HG03342 (cell line): ENCODE measurements around the gene IGF1R.

ENCODE experiments used
- ATAC-seq: cut with Tn5 transposase; IDR thresholded peaks from one replicate; pipeline ENCODE4 v1.9.1; 2021; ENCODE audit warnings: mild to moderate bottlenecking, moderate library complexity; ENCODE audit not compliant: unreplicated experiment

IGF1R gene

GRCh38 chr15:98792117-98792516 is 143.8 kb downstream of the IGF1R start:
- ATAC-seq, result no peak

GRCh38 chr15:98794211-98794610 is 145.9 kb downstream of the IGF1R start:
- no peak for ATAC-seq

GRCh38 chr15:98794748-98795147 is 146.4 kb downstream of the IGF1R start:
- ATAC-seq, result no peak

GRCh38 chr15:98795980-98796379 is 147.6 kb downstream of the IGF1R start:
- ATAC-seq, result no peak

GRCh38 chr15:98796685-98797357 is 148.5 kb downstream of the IGF1R start:
- no peak for ATAC-seq

GRCh38 chr15:98798375-98798893 is 150.1 kb downstream of the IGF1R start:
- ATAC-seq, result no peak

GRCh38 chr15:98799461-98800390 is 151.4 kb downstream of the IGF1R start:
- ATAC-seq, result no peak

- ATAC-seq, result no peak
Measured at GRCh38 chr15:98800437-98801233, 152.3 kb downstream of the IGF1R start.

GRCh38 chr15:98801234-98801561 is 152.9 kb downstream of the IGF1R start:
- no peak for ATAC-seq

- no peak for ATAC-seq
Measured at GRCh38 chr15:98802187-98802586, 153.8 kb downstream of the IGF1R start.

GRCh38 chr15:98803228-98804056 is 155.1 kb downstream of the IGF1R start:
- ATAC-seq, result no peak

GRCh38 chr15:98804057-98804380 is 155.7 kb downstream of the IGF1R start:
- no peak for ATAC-seq

- ATAC-seq, result no peak
Measured at GRCh38 chr15:98805434-98806274, 157.3 kb downstream of the IGF1R start.

- no peak for ATAC-seq
Measured at GRCh38 chr15:98806275-98806895, 158.0 kb downstream of the IGF1R start.

- ATAC-seq, result no peak
Measured at GRCh38 chr15:98807262-98807661, 158.9 kb downstream of the IGF1R start.

GRCh38 chr15:98809273-98809672 is 160.9 kb downstream of the IGF1R start:
- ATAC-seq, result no peak

- no peak for ATAC-seq
Measured at GRCh38 chr15:98812716-98813446, 164.5 kb downstream of the IGF1R start.

GRCh38 chr15:98813951-98814350 is 165.6 kb downstream of the IGF1R start:
- ATAC-seq, result no peak
